CD4-positive, alpha-beta T cell treated with Interleukin-15 for 1 hour (primary cell): ENCODE measurements around the gene ISOC1.

Experiments
- DNase-seq: peaks from one replicate; pipeline ENCODE4 v3.0.0-alpha.2; 2020

ISOC1 gene

DNA sequence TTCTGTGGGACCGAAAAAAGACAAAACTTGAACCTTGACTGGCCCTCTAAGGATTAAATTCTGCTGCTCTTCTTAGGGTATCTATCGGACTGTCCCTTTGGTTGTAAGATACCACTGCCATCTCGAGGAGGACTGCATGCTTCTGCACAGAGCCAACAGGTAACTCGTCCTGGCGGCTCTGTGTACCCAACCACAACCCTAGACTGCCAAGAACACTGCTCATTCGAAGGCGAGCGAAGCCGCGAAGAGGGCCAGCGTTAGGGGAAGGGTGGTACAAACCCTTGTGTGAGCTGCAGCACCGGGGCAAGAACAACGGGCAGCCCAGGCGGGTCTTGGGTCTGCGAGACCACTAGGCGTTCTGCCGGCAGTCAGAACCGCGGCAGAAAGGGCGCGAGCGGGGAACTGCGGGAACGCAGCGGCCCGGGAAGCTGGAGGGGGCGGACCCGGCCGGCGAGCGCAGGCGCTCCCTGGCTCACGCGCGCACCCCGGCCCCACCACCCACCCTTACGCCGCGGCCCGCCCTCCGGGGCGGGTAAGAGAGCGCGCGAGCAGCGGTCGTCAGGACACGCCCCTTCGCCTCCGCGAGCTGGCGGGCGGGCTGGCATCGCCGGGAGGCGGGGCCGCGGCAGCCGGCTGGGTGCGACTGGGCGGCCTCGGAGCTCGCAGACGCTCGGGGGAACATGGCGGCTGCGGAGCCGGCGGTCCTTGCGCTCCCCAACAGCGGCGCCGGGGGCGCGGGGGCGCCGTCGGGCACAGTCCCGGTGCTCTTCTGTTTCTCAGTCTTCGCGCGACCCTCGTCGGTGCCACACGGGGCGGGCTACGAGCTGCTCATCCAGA, at the start of gene ISOC1:
ISOC1 (plus strand) TSS at position 663 of the 837 bp plus-strand sequence; CDS start at position 681, 18 bp downstream.
- peak; percentile 92 for DNase-seq

DNA sequence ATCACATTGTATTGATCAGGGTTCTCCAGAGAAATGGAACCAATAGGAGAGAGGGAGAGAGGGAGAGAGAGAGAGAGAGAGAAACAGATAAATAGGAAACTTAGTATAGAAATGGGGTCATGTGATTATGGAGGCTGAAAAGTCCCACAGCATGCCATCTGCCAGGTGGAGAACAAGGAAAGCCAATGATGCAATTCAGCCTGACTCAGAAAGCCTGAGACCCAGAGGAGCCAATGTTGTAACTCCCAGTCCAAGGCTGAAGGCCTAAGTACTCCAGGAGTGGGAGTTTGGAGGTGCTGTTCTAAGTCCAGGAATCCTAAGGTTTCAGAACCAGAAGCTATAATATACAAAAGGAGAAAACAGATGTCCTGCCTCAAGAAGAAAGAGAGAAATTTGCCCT, 48.4 kb upstream of the ISOC1 start:
- DNase-seq = no peak

DNA sequence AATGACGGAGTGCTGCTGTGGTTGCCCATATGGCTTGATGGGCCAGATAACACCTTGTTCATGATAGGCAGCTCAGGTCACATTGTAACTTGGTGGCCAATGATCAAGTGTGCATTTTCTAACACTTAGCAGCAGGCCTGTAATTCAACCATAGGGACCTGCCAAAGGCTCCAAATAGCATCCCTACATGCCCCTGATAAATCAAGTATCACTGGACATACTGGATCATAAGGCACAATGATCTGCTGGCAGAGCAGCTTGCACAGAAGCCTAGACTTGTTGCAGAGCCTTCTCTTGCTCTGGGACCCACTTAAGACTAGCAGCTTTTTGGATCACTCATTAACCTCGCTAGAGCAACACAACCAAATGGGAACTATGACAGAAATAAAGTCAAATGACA, 46.0 kb upstream of the ISOC1 start:
- DNase-seq = no peak

DNA sequence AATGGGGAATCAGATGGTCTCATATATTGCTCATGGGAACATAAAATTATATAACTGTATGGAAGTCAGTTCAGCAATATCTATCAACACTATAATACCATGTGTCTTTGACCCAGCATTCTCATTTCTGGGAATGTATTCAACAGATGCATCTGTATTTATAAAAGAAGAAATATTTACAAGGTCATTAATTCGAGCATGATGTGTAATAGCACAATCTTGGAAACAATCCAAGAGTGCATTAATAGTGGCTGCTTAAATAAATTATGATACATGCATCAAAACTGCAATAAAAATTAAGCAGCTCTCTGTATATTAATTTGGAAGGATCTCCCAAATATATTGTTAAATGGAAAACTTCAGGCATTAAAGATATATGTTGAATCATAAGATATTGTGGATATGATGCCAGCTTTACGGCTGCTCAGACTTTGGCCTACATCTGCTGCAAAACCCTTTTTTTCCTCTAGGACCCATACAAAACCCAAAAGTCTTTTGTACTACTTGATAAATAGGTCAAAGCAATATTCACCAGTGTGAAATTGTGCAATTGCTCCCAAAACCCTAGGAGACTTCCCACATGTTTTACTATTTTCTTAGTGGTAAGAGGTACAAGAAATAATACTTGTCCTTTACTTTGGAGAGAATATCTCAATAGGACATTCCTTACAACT, 45.3 kb upstream of the ISOC1 start:
- no peak for DNase-seq

DNA sequence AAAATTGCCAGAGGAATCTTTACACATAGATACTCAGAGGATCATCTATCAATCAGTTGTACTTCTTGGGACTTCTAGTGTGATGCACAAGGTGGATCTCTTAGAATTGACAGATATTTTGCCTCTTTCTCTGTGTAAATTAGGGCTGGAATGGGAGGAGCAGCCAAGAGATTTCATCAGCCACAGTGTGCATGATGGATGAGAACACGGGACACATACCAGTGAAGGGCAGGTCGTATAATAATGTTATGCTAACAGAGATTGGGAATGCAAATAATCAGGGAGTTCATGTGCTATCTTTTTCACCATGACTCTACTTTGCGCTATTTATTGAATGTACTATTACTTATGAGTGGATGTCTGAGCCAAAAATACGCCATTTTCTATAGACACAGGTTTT, 43.3 kb upstream of the ISOC1 start:
- DNase-seq = no peak

DNA sequence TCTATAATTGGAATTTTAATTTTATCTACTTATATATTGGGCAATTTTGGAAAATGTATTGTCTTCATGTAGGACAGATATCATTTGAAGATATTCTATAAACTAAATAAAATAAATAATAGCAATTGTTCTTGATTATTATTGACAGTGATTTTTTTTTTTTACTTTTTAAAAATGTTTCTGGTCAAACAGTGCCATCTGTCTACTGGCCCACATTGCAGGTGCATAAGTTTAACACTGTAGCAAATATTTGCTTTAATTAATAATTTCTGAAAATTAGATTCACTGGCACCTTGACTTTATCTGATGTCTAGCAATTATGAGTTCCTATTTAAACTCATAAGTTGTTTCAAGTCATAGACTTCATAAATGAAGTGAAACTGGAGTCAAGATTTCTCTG, 41.1 kb upstream of the ISOC1 start:
- DNase-seq = no peak

DNA sequence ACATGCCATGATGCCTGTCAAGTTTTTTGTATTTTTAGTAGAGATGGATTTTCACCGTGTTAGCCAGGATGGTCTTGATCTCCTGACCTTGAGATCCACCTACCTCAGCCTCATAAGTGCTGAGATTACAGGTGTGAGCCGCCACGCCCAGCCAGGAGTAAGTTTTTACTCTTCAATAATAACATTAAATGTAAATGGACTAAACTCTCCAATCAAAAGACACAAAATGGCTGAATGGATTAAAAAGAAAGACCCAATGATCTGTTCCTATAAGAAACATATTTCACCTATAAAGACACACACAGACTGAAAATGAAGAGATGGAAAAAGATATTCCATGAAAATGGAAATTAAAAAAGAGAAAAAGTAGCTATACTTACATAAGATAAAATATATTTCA, 37.2 kb upstream of the ISOC1 start:
- DNase-seq = no peak

DNA sequence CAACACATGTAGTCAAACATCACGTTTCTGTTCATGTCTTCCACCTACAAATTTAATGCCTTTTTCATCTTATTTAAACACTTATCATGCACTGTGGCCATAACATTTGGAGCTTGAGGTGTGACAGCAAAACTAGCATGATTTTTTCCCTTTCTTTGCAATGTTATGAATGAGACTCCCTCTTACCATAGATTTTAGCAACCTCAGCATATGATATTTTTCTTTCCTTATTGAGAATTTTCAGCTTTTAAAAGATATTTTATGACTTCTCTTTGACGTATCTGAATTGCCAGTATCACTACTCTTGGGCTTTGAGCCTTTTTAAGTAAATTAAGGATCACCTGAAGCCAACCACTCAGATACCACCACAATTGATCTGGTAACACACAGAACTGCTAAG, 32.7 kb upstream of the ISOC1 start:
- no peak for DNase-seq

DNA sequence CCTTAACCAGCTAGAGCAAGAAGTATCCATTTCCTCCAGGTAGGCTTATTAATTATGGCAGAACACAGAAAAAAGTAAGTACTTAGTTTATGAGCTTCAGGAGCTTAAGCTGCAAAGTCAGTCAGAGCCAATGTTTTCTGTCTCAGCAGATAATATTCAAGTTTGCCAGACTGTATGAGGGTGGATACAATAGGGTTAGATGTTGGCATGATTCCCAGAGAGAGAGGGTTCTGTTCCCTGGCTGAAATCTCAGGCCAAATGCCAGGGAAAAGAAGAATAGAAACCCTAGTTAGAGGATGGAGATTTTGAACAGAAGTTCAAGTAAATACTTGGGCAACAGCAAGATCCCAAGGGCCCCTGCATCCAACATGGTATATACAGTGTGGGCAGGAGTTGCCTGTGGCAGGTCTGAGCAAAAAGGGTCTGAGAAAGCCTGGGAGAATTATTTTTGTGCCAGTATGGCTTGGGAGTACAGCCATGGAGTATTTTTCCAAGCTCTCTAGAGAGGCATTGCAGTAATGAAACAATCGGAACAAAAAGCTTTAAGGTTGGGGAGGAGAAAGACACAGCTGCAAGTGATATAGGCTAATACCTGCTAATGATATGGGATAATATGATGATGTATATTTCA, 31.0 kb upstream of the ISOC1 start:
- DNase-seq = no peak

DNA sequence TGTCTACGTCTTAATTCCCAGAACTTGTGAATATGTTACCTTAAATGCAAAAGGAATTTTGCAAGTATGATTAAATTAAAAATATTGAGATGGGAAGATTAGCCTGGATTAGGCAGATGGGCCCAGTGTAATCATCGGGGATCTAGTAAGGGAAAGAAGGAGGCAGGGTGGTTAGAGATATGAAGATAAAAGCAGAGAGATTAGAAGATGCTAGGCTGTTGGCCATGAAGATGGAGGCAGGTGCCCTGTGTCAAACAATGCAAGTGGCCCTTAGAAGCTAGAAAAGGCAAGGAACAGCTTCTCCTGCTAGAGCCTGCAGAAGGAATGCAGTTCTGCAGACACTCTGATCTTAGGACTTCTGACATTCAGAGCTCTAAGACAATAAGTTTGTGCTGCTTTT, 28.8 kb upstream of the ISOC1 start:
- DNase-seq = no peak

DNA sequence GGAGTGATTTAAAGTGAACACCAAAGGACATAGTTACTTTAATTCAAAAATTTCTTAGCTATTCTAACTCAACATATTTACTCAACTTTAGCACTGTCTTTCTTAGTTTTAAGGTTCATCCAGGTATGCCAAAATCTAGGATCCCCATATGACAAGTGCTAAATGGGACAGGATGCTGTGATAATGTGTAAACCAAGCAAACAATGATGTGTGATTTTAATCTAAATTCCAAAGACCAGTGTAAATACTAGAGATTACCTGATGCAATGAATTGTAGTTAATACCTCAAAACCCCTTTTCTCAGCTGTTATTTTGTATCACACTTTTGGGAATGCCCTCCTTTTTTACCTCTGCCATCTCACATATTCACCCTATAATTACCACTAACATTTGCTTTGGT, 26.8 kb upstream of the ISOC1 start:
- no peak for DNase-seq

DNA sequence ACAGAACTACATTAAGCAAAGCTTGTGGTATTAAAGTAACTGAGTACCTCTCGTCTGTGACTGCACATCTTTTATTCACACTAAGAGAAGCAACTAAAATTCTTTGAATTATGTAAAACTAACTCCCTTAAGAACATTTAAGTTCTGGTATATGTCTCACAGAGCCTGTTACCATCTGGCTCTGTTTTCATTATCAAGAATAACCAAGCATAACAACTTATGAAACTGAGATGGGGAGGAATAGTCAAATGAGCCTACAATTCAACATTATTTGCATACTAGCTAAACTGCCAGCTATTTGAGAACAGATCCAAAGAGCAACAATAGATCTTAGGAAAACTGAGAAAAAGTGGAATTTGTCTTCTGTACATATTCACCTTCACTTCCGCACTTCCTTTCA, 25.3 kb upstream of the ISOC1 start:
- DNase-seq = no peak

DNA sequence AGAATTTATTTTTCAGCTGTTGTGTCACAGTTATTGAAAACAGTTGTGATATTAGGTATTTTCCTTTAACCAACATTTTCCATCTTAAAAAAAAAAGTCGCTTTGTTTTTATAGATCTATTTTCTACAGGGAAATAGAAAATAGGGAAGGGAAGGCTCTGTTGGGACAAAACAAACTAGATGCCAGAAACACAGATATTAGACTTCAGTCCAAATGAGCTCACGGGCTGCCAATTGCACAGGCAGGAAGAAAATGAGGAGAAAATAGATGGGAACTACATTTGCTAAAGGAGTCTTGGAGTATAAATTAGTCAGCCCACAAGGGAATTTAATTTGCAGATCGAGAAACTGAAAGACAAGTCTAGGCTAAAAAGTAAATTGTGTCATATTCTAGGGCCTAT, 21.4 kb upstream of the ISOC1 start:
- DNase-seq = no peak

DNA sequence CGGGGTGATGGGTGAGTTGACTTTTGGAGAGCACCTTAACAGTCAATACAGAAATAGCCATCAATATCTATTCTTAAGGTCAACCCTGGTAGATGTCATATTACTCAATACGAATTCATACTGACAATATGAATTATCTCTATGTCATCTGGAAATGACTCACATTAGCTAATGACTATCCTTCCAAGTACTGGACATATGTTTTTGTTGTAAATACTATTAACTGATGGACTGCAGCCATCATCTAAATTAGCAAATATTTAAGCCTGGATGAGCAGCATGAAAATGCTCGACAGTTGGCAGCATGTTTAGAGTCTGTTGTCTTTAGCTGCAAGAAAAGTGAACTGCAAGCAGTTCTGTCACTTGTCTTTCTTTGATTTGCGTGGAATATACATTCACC, 19.6 kb upstream of the ISOC1 start:
- DNase-seq = no peak

DNA sequence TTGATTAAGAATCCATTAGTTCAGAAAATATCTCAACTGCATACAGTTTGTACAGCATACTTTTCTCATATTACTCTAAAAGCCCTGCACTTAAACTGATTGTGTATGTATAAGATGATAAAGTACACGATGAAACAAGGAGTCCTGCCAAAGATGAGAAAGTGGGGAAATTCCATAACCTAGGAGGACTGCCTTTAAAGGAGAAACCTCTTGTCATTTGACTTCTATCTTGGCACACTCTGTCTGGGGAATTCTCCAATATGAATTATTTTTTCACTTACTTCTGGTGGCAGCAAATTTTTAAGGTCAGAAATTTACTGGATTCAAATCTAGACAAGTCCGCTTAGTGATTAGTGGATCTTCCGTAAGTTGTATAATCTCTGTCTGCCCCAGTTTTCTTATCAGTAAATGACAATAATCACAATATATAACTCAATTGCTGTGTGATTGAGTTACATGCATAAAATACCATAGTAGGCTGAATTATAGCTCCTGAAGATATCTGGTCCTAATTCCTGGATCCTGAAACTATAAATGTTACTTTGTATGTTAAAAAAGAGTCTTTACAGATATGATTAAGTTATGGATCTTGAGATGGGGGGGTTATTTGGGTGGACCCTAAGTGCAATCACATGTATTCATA, 17.0 kb upstream of the ISOC1 start:
- no peak for DNase-seq

DNA sequence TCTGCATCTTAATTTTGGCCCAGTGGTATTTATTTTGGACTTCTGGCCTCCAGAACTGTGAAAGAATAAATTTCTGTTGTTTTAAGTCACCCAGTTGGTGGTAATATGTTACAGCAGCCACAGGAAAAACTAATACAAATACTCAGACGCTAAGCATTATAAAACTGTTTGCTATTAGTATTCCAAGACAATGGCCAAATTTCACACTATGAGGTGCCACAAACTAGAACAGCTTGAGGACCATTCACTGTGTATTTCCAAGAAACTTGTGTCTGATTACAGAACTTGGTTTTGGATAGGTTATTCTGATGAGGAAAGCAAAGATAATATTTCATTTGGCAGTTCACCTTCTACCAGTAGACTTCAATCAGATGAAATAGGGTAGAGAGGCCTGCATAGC, 16.3 kb upstream of the ISOC1 start:
- DNase-seq = no peak

DNA sequence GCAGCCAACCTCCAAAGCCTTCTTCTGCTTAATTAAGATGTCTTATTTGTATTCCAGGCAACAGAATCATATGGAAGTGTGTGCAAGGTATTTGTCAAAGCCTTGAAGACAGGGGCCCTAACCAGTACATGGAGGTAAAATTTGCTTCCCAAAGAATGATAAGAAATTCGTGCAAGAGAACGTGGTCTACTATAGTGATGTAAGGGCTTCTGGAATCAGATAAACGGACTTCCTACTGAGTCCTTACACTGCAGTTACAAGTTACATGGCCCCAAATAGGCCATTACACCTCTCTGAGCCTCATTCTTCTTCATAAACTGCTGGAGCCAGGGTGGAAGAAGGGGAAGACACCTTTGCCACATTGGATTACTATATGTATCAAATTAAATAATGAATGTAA, 15.9 kb upstream of the ISOC1 start:
- no peak for DNase-seq

DNA sequence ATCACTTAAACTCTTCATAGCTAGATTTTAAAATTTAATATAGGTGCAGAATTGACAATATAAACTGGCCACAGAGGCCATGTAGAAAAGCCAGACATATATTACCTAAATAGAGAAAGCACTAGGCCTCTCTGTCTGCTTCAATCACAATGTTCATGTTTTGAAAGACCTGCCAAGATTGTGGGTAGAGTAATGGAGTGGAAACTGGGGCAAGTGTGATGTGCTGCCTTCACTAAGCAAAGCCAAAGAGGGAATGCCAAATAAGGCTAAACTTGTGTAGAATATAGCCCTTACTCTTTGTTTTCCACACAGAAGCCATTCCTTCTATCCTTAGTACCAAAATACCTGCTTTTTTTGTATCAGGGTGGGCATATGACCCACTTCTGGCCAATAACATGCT, 15.1 kb upstream of the ISOC1 start:
- DNase-seq = no peak

DNA sequence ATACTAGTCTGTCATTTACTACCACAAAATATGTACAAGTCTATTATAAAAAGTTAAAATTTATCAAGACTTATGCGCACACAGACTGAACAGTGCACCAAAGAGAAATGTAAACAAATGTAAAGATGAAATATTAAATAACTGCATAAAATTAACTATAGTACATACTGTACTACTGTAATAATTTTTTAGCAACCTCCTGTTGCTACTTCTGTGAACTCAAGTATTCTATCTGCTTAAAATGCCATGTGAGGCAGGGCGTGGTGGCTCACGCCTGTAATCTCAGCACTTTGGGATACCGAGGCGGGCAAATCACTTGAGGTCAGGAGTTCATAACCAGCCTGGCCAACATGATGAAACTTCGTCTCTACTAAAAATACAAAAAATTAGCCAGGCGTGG, 13.8 kb upstream of the ISOC1 start:
- no peak for DNase-seq

DNA sequence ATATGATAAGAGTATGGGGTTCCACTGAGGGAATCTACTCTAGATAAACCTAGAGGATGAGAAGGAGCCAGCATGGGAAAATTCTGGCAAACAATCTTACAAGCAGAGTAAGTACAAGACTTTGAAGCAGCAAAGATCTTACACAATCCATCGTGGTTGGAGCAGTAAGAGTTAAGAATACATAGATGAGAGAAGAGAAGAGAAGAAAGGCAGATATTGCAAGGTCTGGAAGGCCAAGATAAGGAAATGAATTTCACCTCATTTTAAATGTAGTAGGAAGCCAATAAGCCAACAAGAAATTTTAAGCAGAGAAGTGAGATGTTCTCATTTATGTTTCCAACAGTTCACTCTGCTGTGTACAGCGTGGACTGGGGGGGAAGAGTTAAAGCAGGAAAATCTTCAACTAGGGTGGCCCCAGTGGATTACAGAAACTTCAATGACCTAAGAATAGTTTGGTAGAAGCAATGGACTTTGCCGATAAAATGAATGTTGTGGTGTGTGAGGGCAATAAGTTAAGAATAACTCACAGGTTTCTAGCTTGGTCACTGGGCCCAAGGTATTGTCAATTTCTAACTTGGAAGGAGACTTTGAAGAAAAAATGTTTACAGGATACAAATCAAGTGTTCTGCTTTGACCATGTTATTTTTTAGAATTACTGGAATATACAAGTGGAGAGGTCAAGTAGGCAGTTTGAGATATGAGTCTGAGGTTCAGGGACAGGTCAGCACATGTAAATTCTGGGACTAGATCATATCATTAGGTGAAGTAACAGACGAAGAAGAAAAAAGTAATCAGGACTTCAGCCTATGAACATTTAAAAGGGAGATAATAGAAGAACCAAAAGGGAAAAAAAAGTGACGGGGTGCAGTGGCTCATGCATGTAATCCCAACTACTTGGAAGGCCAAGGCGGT, 12.1 kb upstream of the ISOC1 start:
- DNase-seq = no peak

DNA sequence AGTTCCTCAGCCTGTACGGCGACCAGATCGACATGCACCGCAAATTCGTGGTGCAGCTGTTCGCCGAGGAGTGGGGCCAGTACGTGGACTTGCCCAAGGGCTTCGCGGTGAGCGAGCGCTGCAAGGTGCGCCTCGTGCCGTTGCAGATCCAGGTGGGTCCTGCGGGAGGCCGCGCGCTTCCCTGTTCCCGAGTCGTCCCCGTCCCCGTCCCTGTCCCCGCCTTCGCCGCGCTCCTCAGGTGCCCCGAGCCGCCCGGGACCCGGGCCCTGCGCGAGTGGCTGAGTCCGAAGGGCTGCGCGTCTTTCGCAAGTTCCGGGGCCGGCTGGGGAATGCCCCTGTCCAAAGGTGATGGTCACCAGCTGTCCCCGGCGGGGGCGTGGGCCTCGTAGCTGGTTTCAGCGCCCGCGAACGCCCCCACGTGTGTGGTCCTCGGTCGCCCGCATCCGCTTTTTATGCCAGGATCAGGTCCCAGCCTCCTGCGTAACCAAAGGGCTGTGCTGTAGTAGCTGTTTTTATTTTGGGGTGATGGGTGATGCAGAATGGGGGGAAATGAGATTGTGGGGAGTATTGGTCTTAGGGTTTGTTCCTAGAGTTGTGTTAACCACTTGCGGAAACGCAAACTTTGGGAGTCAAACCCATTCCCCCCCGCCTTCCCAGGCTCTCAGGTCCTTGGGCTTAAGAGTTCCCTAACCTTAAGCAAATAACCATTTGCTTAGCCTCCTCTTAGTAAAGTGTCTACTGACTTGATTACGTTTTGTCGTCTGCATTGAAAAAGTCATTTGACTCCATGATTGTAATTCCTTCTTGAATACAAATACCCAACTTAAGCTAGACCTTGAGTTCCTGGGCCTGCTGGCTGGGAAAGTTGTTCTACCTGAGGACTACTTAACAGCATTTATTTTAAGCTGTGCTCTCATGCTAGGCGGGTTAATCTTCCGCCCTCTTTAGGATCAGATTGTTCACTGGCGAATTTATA, 663 bp downstream of the ISOC1 start:
- DNase-seq = peak; percentile 46
